ENCODE results near the gene NELFE. TPM values are rescaled to one million over a fixed set of nuclear protein-coding genes. Genes with fewer than 3 reads are reported as not detected.
A peak's percentile ranks its signal among the peaks of the same experiment; 100 is the strongest.

NELFE gene
- total and polyA plus RNA-seq, 2 of the 13 experiments (the other 11 are each of a cell fraction or from before 2014, with no cell fraction given): 51.3 to 69.8 TPM

GRCh38 chr6:31927863-31928671 is 30.7 kb downstream of the NELFE start (continued):
- TF ChIP-seq, protein P1, sequence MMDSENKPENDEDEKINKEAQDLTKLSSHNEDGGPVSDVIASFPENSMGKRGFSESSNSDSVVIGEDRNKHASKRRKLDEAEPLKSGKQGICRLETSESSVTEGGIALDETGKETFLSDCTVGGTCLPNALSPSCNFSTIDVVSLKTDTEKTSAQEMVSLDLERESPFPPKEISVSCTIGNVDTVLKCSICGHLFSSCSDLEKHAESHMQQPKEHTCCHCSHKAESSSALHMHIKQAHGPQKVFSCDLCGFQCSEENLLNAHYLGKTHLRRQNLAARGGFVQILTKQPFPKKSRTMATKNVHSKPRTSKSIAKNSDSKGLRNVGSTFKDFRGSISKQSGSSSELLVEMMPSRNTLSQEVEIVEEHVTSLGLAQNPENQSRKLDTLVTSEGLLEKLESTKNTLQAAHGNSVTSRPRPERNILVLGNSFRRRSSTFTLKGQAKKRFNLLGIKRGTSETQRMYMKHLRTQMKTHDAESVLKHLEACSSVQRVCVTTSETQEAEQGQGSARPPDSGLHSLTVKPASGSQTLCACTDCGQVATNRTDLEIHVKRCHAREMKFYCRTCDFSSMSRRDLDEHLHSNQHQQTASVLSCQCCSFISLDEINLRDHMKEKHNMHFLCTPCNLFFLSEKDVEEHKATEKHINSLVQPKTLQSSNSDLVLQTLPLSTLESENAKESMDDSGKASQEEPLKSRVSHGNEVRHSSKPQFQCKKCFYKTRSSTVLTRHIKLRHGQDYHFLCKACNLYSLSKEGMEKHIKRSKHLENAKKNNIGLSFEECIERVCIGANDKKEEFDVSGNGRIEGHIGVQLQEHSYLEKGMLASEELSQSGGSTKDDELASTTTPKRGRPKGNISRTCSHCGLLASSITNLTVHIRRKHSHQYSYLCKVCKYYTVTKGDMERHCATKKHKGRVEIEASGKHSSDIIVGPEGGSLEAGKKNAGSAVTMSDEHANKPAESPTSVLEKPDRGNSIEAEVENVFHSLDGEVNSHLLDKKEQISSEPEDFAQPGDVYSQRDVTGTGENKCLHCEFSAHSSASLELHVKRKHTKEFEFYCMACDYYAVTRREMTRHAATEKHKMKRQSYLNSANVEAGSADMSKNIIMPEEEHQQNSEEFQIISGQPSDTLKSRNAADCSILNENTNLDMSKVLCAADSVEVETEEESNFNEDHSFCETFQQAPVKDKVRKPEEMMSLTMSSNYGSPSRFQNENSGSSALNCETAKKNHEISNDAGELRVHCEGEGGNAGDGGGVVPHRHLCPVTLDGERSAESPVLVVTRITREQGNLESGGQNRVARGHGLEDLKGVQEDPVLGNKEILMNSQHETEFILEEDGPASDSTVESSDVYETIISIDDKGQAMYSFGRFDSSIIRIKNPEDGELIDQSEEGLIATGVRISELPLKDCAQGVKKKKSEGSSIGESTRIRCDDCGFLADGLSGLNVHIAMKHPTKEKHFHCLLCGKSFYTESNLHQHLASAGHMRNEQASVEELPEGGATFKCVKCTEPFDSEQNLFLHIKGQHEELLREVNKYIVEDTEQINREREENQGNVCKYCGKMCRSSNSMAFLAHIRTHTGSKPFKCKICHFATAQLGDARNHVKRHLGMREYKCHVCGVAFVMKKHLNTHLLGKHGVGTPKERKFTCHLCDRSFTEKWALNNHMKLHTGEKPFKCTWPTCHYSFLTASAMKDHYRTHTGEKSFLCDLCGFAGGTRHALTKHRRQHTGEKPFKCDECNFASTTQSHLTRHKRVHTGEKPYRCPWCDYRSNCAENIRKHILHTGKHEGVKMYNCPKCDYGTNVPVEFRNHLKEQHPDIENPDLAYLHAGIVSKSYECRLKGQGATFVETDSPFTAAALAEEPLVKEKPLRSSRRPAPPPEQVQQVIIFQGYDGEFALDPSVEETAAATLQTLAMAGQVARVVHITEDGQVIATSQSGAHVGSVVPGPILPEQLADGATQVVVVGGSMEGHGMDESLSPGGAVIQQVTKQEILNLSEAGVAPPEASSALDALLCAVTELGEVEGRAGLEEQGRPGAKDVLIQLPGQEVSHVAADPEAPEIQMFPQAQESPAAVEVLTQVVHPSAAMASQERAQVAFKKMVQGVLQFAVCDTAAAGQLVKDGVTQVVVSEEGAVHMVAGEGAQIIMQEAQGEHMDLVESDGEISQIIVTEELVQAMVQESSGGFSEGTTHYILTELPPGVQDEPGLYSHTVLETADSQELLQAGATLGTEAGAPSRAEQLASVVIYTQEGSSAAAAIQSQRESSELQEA (CRISPR knock-in tag; IDR thresholded peaks at IDR 0.05; ENCODE audit: not compliant biosample characterization): peak; percentile 53
- TF ChIP-seq ZFY (CRISPR knock-in tag; IDR thresholded peaks at IDR 0.05): peak; percentile 41; the same call in 1 of the 2 replicates
- no peak for TF ChIP-seq DR1 (CRISPR knock-in tag; IDR thresholded peaks at IDR 0.05)
- 0 out of 2 replicates have a peak, but pooled peaks have one; percentile 15 for TF ChIP-seq ZSCAN31 (CRISPR knock-in tag; IDR thresholded peaks at IDR 0.05; ENCODE audit: low read depth)
- no peak for TF ChIP-seq ZNF143 (CRISPR knock-in tag; IDR thresholded peaks at IDR 0.05)
- TF ChIP-seq ZBTB37 (CRISPR knock-in tag; IDR thresholded peaks at IDR 0.05): no peak
- no peak for TF ChIP-seq SMARCE1 (IDR thresholded peaks at IDR 0.05; ENCODE audit: borderline replicate concordance)
- TF ChIP-seq ZNF737 (CRISPR knock-in tag; IDR thresholded peaks at IDR 0.05; ENCODE audit: borderline replicate concordance): no peak
- TF ChIP-seq, protein P2, sequence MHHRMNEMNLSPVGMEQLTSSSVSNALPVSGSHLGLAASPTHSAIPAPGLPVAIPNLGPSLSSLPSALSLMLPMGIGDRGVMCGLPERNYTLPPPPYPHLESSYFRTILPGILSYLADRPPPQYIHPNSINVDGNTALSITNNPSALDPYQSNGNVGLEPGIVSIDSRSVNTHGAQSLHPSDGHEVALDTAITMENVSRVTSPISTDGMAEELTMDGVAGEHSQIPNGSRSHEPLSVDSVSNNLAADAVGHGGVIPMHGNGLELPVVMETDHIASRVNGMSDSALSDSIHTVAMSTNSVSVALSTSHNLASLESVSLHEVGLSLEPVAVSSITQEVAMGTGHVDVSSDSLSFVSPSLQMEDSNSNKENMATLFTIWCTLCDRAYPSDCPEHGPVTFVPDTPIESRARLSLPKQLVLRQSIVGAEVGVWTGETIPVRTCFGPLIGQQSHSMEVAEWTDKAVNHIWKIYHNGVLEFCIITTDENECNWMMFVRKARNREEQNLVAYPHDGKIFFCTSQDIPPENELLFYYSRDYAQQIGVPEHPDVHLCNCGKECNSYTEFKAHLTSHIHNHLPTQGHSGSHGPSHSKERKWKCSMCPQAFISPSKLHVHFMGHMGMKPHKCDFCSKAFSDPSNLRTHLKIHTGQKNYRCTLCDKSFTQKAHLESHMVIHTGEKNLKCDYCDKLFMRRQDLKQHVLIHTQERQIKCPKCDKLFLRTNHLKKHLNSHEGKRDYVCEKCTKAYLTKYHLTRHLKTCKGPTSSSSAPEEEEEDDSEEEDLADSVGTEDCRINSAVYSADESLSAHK (CRISPR knock-in tag; IDR thresholded peaks at IDR 0.05; ENCODE audit: borderline replicate concordance): no peak
- TF ChIP-seq LCORL (IDR thresholded peaks at IDR 0.05): no peak
- no peak for TF ChIP-seq LCORL (CRISPR knock-in tag; IDR thresholded peaks at IDR 0.05)
- TF ChIP-seq MBNL3 (CRISPR knock-in tag; conservative IDR thresholded peaks at IDR 0.05): no peak
- no peak for TF ChIP-seq HMG20A (CRISPR knock-in tag; IDR thresholded peaks at IDR 0.05; ENCODE audit: borderline replicate concordance)
- no peak for TF ChIP-seq ATM (IDR thresholded peaks at IDR 0.05; ENCODE audit: borderline replicate concordance)
- no peak; the same call in 1 of the 2 replicates for TF ChIP-seq BCL3 (CRISPR knock-in tag; IDR thresholded peaks at IDR 0.05)
- TF ChIP-seq SIN3A (IDR thresholded peaks at IDR 0.05; ENCODE audit: borderline replicate concordance, low read depth, low read length): no peak
